HG03139 (cell line): ENCODE measurements around the gene NTN3.
"Not testable (repeated sequence)": the region's sequence is repeated elsewhere in the genome, so short reads cannot be mapped to it uniquely, and the experiment has no call there.

Source experiments
- ATAC-seq: cut with Tn5 transposase; IDR thresholded peaks from one replicate; pipeline ENCODE4 v1.9.1; 2021; ENCODE audit not compliant: unreplicated experiment

NTN3 gene

GRCh38 chr16:2471016-2471652, at the start of gene NTN3:
NTN3 (plus strand) TSS chr16:2471297; CDS start chr16:2471702, 405 bp downstream.
- ATAC-seq: no peak

GRCh38 chr16:2422123-2422867, 48.8 kb upstream of the NTN3 start:
- no peak for ATAC-seq

GRCh38 chr16:2424061-2425007, 46.8 kb upstream of the NTN3 start:
- no peak for ATAC-seq

- no peak for ATAC-seq
Observed at GRCh38 chr16:2425008-2425518, 46.0 kb upstream of the NTN3 start.

DNA sequence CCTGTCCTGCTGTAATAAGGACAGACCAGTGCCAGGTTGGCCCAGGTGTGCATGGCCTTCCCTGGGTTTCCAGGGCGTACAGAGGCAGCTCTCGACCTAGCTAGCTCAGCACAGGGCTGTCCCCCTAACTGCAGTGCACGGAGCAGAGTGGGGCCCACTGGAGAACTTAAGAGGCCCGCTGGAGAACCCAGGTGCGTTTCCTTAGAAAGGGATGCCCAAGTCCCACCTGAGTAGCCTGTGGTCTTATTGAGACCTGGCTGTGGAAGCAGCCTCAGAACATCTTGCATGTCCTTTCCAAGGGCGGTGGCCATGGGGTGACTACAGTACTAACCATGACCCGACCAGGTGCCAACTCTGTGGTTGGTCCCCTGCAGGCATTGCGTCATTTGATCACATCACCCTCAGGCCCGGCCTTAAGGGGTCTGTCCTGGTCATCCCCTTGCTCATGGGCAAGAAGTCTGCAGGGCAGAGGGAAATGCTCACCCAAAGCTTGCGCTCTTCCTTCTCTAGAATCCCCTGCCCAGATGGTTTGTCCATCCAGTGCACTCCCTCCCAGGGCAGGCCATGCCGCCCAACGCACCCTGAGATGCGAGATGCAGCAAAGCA, 45.2 kb upstream of the NTN3 start:
- no peak for ATAC-seq

GRCh38 chr16:2426941-2427361, 44.1 kb upstream of the NTN3 start:
- ATAC-seq: no peak

DNA sequence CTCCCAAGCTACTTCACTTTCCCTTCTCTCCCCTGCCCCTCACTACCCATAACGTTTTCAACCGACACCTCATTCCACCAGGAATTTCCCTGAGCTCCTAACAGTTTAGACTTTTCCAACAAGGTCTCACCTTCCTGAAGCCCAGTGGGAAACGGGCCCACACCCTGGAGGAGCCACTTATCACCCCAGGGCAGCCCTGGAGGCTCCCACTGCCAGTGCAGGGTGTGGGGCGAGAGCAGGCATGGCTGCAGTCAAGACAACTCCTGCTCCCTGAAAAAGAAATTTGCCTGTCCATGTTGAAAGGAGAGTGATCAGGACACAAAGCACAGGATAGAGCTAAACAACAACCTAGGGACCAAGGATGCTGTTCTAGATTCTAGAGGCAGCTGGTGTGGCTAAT, 43.6 kb upstream of the NTN3 start:
- ATAC-seq: no peak

DNA sequence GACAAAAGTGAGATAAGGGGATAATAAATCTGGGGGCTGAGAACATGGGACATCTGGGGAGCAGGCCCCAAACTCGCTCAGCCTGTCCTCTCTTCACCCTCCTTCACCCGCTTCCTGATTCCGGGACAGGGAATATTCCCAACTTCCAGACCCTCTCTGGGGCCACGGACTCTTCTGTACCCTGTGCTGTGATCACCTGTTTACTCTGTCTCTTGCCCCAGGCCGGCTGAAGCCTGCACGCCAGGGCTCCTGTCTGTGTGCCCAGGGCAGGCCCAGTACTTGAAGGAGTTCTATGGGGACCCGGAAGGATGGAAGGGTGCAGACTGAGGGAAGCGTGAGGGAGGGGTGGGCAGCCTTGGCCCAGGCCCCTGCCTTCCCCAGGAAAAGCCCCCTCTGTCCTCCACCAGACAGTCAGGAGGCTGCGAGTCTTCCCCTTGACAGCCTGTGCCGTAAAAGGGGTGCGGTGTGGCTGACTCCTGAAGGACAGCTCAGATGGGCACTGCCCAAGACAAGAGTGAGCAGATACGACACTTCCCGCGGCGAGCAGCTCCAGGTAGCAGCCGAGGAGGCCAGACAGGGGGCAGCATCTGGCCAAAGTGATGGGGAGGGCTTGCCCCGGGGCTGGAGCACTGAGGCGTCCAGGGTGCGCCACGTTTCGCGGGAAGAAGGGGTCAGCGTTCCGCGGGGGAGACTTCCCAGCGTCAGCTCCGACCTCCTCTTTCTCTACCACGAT, 42.9 kb upstream of the NTN3 start:
- ATAC-seq: no peak

DNA sequence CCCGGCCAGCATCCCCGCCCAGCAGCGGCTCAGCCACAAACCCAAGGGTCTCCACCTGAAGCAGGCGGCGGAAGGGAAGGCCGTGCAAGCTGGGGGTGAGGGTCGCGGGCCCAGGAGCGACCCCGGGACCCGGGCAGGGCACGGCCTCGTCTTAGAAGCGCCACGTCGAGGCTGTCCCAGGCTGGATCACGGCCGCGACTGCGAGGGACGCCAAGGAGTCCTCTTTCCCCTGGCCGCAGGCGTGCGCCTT, 42.4 kb upstream of the NTN3 start:
- ATAC-seq: no peak

DNA sequence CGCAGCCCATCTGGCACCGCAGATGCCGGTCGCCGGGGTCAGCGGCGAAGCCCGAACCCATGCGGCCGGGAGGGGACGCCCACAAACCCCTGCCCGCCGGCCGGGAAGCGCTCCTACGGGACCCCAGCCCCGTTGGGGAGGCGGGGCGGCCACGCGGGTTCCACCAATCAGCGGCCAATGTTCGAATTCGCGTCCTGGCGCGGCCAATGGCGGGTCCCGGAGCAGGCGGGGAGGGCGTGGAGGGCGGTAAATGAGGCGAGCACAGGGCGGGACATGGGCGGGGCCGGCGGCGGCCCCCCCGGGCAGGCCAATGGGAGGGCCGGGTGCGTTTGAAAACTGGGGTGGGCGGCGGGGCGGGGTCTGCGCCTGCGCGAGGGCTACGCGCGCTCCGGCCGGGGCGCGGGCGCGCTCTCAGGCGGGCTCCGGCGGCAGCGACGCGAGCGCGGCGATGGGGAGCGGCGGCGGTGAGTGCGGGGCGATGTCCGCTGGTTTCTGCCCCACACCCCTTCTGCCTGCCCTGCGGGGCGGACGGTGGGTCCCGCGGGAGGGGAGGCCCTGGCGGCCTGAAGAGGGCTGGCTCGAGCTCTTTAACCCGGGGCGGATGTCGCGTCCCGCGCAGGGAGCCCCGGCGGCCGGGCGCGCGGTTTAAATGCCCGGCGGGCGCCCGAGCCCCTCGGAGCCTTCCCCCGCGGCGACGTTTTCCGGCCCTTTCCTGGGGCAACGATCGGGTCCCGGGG, 41.9 kb upstream of the NTN3 start, which contains the start of gene CCNF:
Gene CCNF, plus strand, starts transcription at position 414 of the 737 bp plus-strand sequence. Its CDS starts 35 bp downstream, at position 449.
- peak; percentile 81 for ATAC-seq

DNA sequence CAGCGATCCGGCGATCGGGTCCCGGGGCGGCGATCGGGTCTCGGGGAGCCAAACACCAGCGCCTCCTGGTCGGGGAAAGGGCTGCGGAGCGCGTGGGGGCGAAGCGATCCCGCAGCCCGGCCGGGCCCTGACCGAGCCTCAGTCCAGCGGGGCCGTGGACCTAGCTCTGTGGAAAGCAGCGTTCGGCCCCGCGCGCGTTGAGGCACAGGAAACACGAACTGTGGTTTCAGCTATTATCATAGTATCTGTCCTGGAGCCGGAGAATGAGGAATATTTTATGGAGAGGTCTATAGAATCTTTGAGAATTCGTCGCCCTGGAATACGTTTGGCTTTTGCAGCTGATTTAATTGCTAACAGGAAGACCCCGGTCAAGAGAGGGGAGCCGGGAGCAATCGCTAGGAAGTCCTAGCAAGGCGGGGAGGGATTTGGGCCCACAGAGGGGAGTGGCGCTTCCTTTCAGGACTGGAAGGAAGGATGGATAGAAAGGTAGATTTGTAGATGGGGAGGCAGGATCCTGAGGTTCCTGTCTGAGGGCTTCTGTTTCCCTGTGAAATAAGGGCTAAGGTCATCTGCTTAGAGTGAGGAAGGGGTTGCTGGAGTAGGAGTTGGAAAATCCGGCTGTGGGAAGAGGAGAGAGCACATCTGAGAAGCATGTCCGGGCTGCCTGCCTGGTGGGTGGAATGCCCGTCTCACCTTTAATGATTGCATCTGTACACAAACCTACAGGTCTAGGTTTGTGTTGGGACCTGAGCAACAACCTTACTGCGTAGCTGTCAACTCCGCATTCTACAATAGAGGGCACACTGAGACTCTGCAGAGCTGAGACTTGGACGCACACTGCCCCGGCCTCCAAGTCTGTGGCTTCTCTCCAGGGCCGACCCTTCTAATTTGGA, 41.1 kb upstream of the NTN3 start:
- no peak for ATAC-seq

DNA sequence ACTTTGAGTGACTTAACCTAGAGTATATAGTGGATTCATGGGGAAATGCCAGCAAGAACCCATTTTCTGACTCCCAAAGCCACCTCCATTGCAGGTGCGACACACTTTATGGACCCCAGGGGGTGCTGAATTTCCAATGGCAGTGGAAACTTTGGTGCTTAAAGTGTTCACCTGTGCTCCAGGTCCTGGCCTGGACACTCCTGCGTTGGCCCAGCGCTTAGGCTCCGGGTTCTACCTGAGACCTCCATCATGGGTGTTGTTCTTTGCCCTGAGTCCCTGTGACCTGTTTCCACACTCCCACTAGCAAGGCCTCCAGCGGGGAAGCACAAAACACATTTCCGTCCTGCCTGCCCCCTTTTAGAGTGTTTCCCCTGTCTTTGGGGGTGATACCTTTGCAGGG, 38.8 kb upstream of the NTN3 start:
- no peak for ATAC-seq

DNA sequence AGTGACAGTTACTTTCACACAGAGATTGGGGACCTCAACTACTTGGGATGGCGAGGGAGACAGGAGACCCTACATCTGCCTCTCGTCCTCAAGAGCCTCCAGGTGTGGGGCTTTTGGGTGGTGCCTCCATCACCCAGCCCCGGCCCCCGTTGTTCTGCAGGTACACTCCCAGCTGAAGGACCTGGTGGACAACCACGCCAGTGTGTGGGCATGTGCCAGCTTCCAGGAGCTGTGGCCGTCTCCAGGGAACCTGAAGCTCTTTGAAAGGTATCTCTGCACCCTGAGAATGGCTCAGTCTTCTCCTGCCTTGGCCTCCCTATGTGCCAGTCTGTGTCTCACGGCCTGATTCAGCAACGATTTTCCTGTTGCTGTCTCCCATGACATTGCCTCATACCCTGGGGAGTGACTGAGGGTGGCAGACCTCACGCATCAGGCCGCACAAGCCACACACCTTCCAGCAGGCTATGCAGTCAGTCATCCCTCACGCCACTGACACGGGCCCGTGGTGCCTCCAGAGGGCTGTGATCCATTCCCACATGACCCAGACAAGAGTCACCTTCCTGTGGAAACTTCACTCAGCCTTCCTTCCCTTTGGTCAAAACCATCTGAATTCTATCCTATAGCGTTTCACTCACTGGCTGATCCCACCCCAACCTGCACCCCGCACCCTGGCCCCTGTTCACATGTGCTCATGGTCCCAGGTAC, 38.1 kb upstream of the NTN3 start:
- ATAC-seq: no peak

DNA sequence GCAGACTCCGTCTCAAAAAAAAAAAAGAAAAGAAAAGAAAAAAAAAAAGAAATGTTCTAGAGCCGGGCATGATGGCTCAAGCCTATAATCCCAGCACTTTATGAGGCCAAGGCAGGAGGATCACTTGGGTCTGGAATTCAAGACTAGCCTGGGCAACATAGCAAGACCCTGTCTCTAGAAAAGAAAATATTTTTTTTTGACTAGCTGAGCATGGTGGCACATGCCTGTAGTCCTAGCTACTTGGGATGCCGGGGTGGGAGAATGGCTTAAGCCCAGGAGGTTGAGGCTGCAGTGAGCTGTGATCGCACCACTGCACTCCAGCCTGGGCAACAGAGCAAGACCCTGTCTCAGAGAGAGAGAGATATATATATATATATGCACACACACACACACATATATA, 35.9 kb upstream of the NTN3 start:
- ATAC-seq: not testable (repeated sequence)

DNA sequence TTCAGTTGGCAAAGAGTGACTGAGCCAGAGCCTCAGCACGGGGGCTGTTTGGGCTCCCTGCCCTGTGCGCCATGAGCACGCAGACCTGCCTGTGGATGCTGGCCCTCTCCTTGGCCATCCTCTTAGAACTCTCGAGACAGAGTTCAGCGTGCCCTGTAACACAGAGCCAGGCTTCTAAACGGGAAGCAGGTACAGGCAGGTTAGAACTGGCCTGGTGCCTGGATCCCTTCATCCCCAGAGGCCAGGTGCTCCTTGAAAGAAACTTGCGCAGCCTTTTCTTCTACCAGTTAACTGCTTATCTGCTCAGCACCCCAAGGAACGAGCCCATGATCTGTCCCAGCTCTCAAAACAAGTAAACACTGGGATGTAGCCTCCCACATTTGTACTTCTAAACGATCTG, 35.0 kb upstream of the NTN3 start:
- no peak for ATAC-seq

- ATAC-seq: no peak
Observed at GRCh38 chr16:2437032-2437790, 33.9 kb upstream of the NTN3 start.

DNA sequence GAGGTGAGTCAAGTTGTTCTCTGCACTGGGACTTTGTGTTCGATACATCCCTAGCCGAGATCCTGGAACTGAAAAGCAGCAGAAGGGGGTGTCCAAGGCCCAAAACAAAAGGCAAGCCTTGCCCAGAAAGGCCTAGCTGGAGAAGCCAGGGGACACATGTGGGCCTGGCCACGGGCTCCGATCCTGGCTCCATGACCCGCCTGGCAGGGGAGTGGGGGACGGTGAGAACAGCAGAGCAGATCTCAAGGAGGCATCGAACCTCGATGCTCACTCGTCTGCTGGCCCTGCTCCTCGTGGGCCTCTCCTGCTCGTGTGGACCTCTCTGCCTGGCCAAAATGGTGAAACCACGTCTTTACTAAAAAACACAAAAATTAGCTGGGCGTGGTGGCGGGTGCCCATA, 33.0 kb upstream of the NTN3 start:
- ATAC-seq: no peak
